SK-N-SH (cell line): ENCODE results near the gene HTR1B. TPM values are rescaled to one million over a fixed set of nuclear protein-coding genes. Genes with fewer than 3 reads are reported as not detected.

Experiments
- CTCF ChIA-PET: fragments of 300-600, 350-600 bp; formaldehyde crosslinking; extraction: SDS; loops from one replicate; lab custom pipeline; 2021; lab: Yijun Ruan, JAX
- POLR2A ChIA-PET: fragments of 350-600 bp; sonication (Branson Sonifier 250); formaldehyde crosslinking; extraction: SDS; loops from one replicate; lab custom pipeline; 2020; ENCODE audit warnings: antibody characterized with exemption, inconsistent platforms; lab: Yijun Ruan, JAX
- DNase-seq: peaks from one replicate; pipeline ENCODE4 v3.0.0; 2012
- H2AFZ ChIP-seq: fragments of 200-600 bp; sonication (generic); 2 replicates; pipeline ENCODE4 v1.8.1; 2016; ENCODE audit warnings: antibody characterized with exemption, mild to moderate bottlenecking, low read depth
- H3F3A ChIP-seq: fragments of 200-600 bp; sonication (generic); replicated peaks from 2 replicates; pipeline ENCODE3; 2016; ENCODE audit warnings: antibody characterized with exemption, mild to moderate bottlenecking; ENCODE audit not compliant: insufficient read depth
- H3K27ac ChIP-seq, 2 experiments: fragments of 200-500 bp in 1 of 2; fragments of 200-600 bp in 1 of 2; sonication (Bioruptor generic) in 1 of 2; sonication (generic), shearing (Covaris generic) in 1 of 2; 2 replicates each; pipeline versions ENCODE4 v1.5.1 to v1.6.1; 2014 to 2016; ENCODE audit warnings: low read depth in 2 of 2, inconsistent platforms in 1 of 2, low read length in 1 of 2, mild to moderate bottlenecking in 1 of 2, mixed read lengths in 1 of 2
- H3K27me3 ChIP-seq: fragments of 200-600 bp; sonication (generic), shearing (Covaris generic); 2 replicates; pipeline ENCODE4 v1.6.1; 2016; ENCODE audit warnings: mixed run types; ENCODE audit not compliant: insufficient read depth
- H3K36me3 ChIP-seq, 2 experiments: fragments of 200-500 bp in 1 of 2; fragments of 200-600 bp in 1 of 2; sonication (Bioruptor generic) in 1 of 2; sonication (generic) in 1 of 2; replicated peaks in 1 of 2; 2 replicates each; pipeline versions ENCODE3 to v1.5.1; 2014 to 2016; ENCODE audit warnings: low read length in 1 of 2, mild to moderate bottlenecking in 1 of 2; ENCODE audit not compliant: insufficient read depth in 2 of 2, control insufficient read depth in 1 of 2
- H3K4me1 ChIP-seq, 2 experiments: fragments of 200-500 bp in 1 of 2; fragments of 200-600 bp in 1 of 2; sonication (Bioruptor generic) in 1 of 2; sonication (generic), shearing (Covaris generic) in 1 of 2; 2 replicates each; pipeline versions ENCODE4 v1.5.1 to v1.6.1; 2014 to 2016; ENCODE audit warnings: low read depth in 1 of 2, low read length in 1 of 2, mixed run types in 1 of 2; ENCODE audit not compliant: insufficient read depth in 2 of 2, control insufficient read depth in 1 of 2
- H3K4me2 ChIP-seq: fragments of 200-600 bp; sonication (generic), shearing (Covaris generic); 2 replicates; pipeline ENCODE4 v1.6.1; 2017; ENCODE audit warnings: mixed run types
- H3K4me3 ChIP-seq, 2 experiments: fragments of 200-500 bp in 1 of 2; fragments of 200-600 bp in 1 of 2; sonication (Bioruptor generic) in 1 of 2; sonication (generic), shearing (Covaris generic) in 1 of 2; 2 replicates each; pipeline versions ENCODE4 v1.5.1 to v1.8.1; 2014 to 2016; ENCODE audit warnings: low read depth in 2 of 2, inconsistent platforms in 1 of 2, low read length in 1 of 2, mild to moderate bottlenecking in 1 of 2, mixed read lengths in 1 of 2, moderate library complexity in 1 of 2
- H3K79me2 ChIP-seq: fragments of 200-600 bp; sonication (generic); 2 replicates; pipeline ENCODE4 v1.8.1; 2017; ENCODE audit warnings: mild to moderate bottlenecking; ENCODE audit not compliant: insufficient read depth
- H3K9ac ChIP-seq: fragments of 200-600 bp; sonication (generic); 2 replicates; pipeline ENCODE4 v1.6.1; 2017; ENCODE audit warnings: mixed run types
- H3K9me2 ChIP-seq: fragments of 200-600 bp; sonication (generic); 2 replicates; pipeline ENCODE4 v1.6.1; 2017; ENCODE audit warnings: mixed run types
- H3K9me3 ChIP-seq: fragments of 200-600 bp; sonication (generic); 2 replicates; pipeline ENCODE4 v1.6.1; 2017; ENCODE audit warnings: mixed run types, mild to moderate bottlenecking, moderate library complexity
- H4K20me1 ChIP-seq: fragments of 200-600 bp; sonication (generic); 2 replicates; pipeline ENCODE4 v1.6.1; 2017; ENCODE audit warnings: mild to moderate bottlenecking, mixed run types; ENCODE audit not compliant: insufficient read depth
- CHD2 ChIP-seq: fragments of 150-350 bp; IDR thresholded peaks from 2 replicates; pipeline ENCODE4 v1.6.1; 2018; ENCODE audit warnings: low read length; ENCODE audit not compliant: partially characterized antibody
- CTCF ChIP-seq: fragments of 200-600 bp; sonication (generic); IDR thresholded peaks from 2 replicates; pipeline ENCODE4 v1.6.1; 2017; ENCODE audit warnings: antibody characterized with exemption, mild to moderate bottlenecking, moderate library complexity
- EP300 ChIP-seq, 2 experiments: IDR thresholded peaks; 2 replicates each; pipeline versions ENCODE4 v1.4.0 to v1.6.1; 2012; ENCODE audit warnings: borderline replicate concordance in 1 of 2, low read depth in 1 of 2, low read length in 1 of 2
- EZH2phosphoT487 ChIP-seq: fragments of 200-600 bp; sonication (generic); IDR thresholded peaks from 2 replicates; pipeline ENCODE4 v1.6.1; 2017; ENCODE audit warnings: low read depth, mixed run types, mild to moderate bottlenecking, antibody characterized with exemption, moderate library complexity, borderline replicate concordance
- FOSL2 ChIP-seq: IDR thresholded peaks from 2 replicates; pipeline ENCODE4 v1.4.0; 2012; ENCODE audit warnings: low read depth, mild to moderate bottlenecking, moderate library complexity, borderline replicate concordance
- FOXJ3 ChIP-seq: sonication (generic); formaldehyde crosslinking; IDR thresholded peaks from 2 replicates; pipeline ENCODE4 v1.5.1; 2020; ENCODE audit warnings: mild to moderate bottlenecking, missing genetic modification reagents
- FOXM1 ChIP-seq: IDR thresholded peaks from 2 replicates; pipeline ENCODE4 v1.4.0; 2012; ENCODE audit warnings: low read depth, mild to moderate bottlenecking
- GABPA ChIP-seq: IDR thresholded peaks from 2 replicates; pipeline ENCODE4 v1.4.0; 2012; ENCODE audit warnings: low read depth, mild to moderate bottlenecking
- GATA2 ChIP-seq: sonication (generic); formaldehyde crosslinking; IDR thresholded peaks from 2 replicates; pipeline ENCODE4 v1.5.0; 2020; ENCODE audit warnings: mild to moderate bottlenecking, missing genetic modification reagents
- IRF3 ChIP-seq: fragments of 150-350 bp; IDR thresholded peaks from 2 replicates; pipeline ENCODE4 v1.6.1; 2016; ENCODE audit warnings: mild to moderate bottlenecking, low read depth, low read length
- MAX ChIP-seq: IDR thresholded peaks from 2 replicates; pipeline ENCODE4 v1.4.0; 2012; ENCODE audit warnings: low read depth
- MEF2A ChIP-seq: IDR thresholded peaks from 2 replicates; pipeline ENCODE4 v1.4.0; 2012; ENCODE audit warnings: low read depth, borderline replicate concordance
- POLR2AphosphoS5 ChIP-seq: IDR thresholded peaks from 2 replicates; pipeline ENCODE4 v1.6.1; 2012; ENCODE audit warnings: low read depth, low read length
- RCOR1 ChIP-seq: fragments of 150-350 bp; IDR thresholded peaks from 2 replicates; pipeline ENCODE4 v1.6.1; 2017; ENCODE audit warnings: antibody characterized with exemption, low read length
- RFX5 ChIP-seq: IDR thresholded peaks from 2 replicates; pipeline ENCODE4 v1.6.1; 2012; ENCODE audit warnings: mild to moderate bottlenecking, improper control_type of control experiment, low read length
- RXRA ChIP-seq: IDR thresholded peaks from 2 replicates; pipeline ENCODE4 v1.4.0; 2012; ENCODE audit warnings: low read depth, mild to moderate bottlenecking, borderline replicate concordance
- SIN3A ChIP-seq: IDR thresholded peaks from 2 replicates; pipeline ENCODE4 v1.6.1; 2012; ENCODE audit warnings: low read depth, mild to moderate bottlenecking, low read length, moderate library complexity, borderline replicate concordance
- SMC3 ChIP-seq: IDR thresholded peaks from 2 replicates; pipeline ENCODE4 v1.6.1; 2012; ENCODE audit warnings: low read depth, low read length, improper control_type of control experiment
- TEAD4 ChIP-seq: IDR thresholded peaks from 2 replicates; pipeline ENCODE4 v1.4.0; 2012; ENCODE audit warnings: mild to moderate bottlenecking, borderline replicate concordance; ENCODE audit not compliant: insufficient read depth
- USF2 ChIP-seq: fragments of 150-350 bp; IDR thresholded peaks from 2 replicates; pipeline ENCODE4 v1.6.1; 2017; ENCODE audit warnings: antibody characterized with exemption, low read length, low read depth, borderline replicate concordance
- WGBS: methylation state at CpG from one replicate; pipeline ENCODE4 v1.1.6; 2017; ENCODE audit warnings: low lambda C conversion rate; 5-methylcytosine and 5-hydroxymethylcytosine counted together
- polyA plus RNA-seq, 3 experiments: library from polyadenylated mRNA; depleted of rRNA; stranded (reverse); fragments of >200 nt; gene quantifications; 2 replicates each; pipeline ENCODE4 v1.2.3, GENCODE V29; 2012

Gene HTR1B
- polyA plus RNA-seq, 1 of the 3 experiments (the other 2 are of a cell fraction) = 0.76 TPM

- TF ChIP-seq RXRA = no peak
- TF ChIP-seq CTCF = no peak
These were observed 38.1 kb downstream of the HTR1B start (continued) for GRCh38 chr6:77425216-77425615.

GRCh38 chr6:77424761-77425160, 38.5 kb downstream of the HTR1B start:
- no peak for DNase-seq
- TF ChIP-seq CHD2 (no peak), POLR2AphosphoS5 (no peak), USF2 (no peak), SIN3A (no peak), FOXM1 (no peak), SMC3 (no peak), GATA2 (CRISPR knock-in tag) (no peak), EP300 (IDR thresholded peaks at IDR 0.05; ENCODE audit: borderline replicate concordance in 1 of 2, low read depth in 1 of 2, low read length in 1 of 2) (no peak)
- H4K20me1 ChIP-seq = no peaks in the 10 kb centered on the region
- H3F3A ChIP-seq = peaks cover 5% of the 10 kb centered on the region
- no peak overlapping the region for H3K4me2 ChIP-seq
- H3K4me3 ChIP-seq = no peak overlapping the region
- ChIA-PET POLR2A (no interaction called here), CTCF (interaction anchor here (1.0 kb wide), 1 partner anchor 33 kb away, joined by 5 read pairs; no protein-coding TSS in a partner anchor)
- no peaks in the 10 kb centered on the region for H3K4me1 ChIP-seq
- 58% methylated on average over 2 of the region's 2 CpGs for WGBS
- H3K9me2 ChIP-seq = no peaks in the 10 kb centered on the region
- H3K36me3 ChIP-seq = no peaks in the 10 kb centered on the region
- 0 out of 2 replicates have a peak overlapping the region, but pooled peaks have one; percentile 7 for H2AFZ ChIP-seq
- no peaks in the 10 kb centered on the region for H3K27me3 ChIP-seq
- no peak overlapping the region for H3K27ac ChIP-seq
- H3K9me3 ChIP-seq = no peaks in the 10 kb centered on the region
- no peaks in the 10 kb centered on the region for H3K79me2 ChIP-seq
- H3K9ac ChIP-seq = no peak overlapping the region

GRCh38 chr6:77416839-77417238, 46.5 kb downstream of the HTR1B start:
- Histone ChIP-seq H3K36me3 (no peaks in the 10 kb centered on the region), H3K4me3 (no peak overlapping the region), H3K9me2 (no peaks in the 10 kb centered on the region), H2AFZ (no peak overlapping the region), H3K27ac (no peak overlapping the region), H3K27me3 (no peaks in the 10 kb centered on the region)
- TF ChIP-seq SMC3 (no peak), RXRA (no peak), SIN3A (no peak), TEAD4 (no peak), FOSL2 (no peak), IRF3 (no peak), MAX (no peak), GABPA (no peak), EZH2phosphoT487 (no peak), RCOR1 (no peak), GATA2 (CRISPR knock-in tag) (no peak), FOXJ3 (CRISPR knock-in tag) (no peak), FOXM1 (no peak), CHD2 (no peak), RFX5 (no peak), MEF2A (no peak)
- TF ChIP-seq, all 33 proteins: peak for 0
- H3K9ac ChIP-seq = no peak overlapping the region
- ChIA-PET CTCF (no interaction called here), POLR2A (no interaction called here)
- no peak overlapping the region for H3K4me2 ChIP-seq
- DNase-seq = no peak
- no peaks in the 10 kb centered on the region for H3K4me1 ChIP-seq
- H3K79me2 ChIP-seq = no peaks in the 10 kb centered on the region
- H3F3A ChIP-seq = peaks cover 5% of the 10 kb centered on the region
- no peaks in the 10 kb centered on the region for H3K9me3 ChIP-seq
- WGBS = 56% methylated on average over 2 of the region's 2 CpGs
- no peaks in the 10 kb centered on the region for H4K20me1 ChIP-seq
